GM21447 (cell line): ENCODE measurements around the gene PRRT1B.
"Not testable (repeated sequence)": the region's sequence is repeated elsewhere in the genome, so short reads cannot be mapped to it uniquely, and the experiment has no call there.

Experiments
- ATAC-seq: cut with Tn5 transposase; IDR thresholded peaks from one replicate; pipeline ENCODE4 v1.9.1; 2021; ENCODE audit not compliant: unreplicated experiment

PRRT1B gene

DNA sequence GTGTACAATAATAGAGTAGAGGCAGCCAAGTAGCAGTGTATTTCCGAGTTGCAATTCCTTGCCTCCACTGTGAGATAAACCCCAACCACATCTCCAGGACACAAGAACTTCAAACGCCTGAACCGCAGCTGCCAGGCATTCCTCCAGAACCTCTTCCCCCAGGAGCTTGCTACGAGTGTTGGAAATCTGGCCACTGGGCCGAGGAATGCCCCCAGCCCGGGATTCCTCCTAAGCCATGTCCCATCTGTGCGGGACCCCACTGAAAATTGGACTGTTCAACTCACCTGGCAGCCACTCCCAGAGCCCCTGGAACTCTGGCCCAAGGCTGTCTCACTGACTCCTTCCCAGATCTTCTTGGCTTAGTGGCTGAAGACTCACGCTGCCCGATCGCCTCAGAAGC, 3.9 kb downstream of the PRRT1B start:
- not testable (repeated sequence) for ATAC-seq

- ATAC-seq = not testable (repeated sequence)
Observed at GRCh38 chr9:131550465-131550864, 5.1 kb downstream of the PRRT1B start.

GRCh38 chr9:131552030-131552429, 6.7 kb downstream of the PRRT1B start:
- ATAC-seq = no peak

DNA sequence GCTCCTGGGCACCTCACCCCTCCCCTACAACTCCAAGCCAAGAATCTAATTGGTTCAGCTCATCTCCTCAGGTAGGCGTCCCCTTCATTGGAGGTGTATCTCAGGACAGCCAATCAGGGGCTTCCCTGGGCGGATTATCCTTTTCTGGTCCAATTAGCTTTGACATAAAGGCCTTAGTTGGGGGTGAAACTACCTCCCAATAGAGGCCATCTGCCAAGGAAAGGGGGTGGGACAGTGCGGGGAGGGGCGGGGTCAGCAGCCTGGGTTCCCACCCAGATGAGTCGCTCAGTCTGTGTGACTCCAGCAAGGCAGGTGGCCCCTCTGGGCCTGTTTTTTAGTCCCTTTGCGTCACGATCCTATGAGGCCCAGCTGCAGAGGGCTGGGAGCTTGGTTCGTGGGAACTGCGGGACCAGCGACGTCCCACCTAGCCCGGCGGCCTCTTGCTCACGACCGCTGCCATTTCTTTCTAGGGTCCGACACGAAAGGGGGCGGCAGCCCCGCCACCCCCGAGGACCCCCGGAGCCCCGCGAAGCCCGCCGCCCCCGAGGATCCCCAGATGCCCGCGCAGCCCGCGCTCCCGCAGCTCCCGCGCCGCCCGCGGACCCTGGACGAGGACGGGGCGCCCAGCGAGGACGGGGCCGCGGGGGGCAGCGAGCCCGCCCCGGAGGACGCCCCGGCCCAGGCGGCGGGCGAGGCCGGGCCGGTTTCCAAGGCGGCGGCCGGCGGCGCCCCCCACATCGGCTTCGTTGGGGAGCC, 8.9 kb downstream of the PRRT1B start:
- ATAC-seq = no peak

DNA sequence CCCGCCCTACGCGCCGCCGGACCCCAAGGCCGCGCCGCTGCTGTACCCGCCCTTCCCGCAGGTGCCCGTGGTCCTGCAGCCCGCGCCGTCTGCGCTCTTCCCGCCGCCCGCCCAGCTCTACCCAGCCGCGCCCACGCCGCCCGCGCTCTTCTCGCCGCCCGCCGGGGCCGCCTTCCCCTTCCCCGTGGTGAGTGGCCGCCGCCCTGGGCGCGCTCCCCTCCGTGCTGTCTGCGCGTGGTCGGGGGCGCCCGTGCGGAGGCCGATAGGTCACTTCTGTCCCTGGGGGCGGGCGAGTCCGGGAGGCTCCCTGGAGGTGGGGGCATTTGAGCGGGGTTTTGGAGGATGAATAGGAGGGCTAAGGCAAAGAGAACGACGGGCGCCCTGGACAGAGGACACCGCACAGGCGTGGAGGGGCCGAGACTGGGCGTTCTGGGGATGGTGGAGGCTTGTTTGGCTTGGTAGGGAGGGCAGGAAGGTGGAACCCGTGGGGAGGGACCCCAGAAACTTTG, 9.6 kb downstream of the PRRT1B start:
- ATAC-seq = no peak

GRCh38 chr9:131555841-131556673, 10.7 kb downstream of the PRRT1B start:
- ATAC-seq = no peak

DNA sequence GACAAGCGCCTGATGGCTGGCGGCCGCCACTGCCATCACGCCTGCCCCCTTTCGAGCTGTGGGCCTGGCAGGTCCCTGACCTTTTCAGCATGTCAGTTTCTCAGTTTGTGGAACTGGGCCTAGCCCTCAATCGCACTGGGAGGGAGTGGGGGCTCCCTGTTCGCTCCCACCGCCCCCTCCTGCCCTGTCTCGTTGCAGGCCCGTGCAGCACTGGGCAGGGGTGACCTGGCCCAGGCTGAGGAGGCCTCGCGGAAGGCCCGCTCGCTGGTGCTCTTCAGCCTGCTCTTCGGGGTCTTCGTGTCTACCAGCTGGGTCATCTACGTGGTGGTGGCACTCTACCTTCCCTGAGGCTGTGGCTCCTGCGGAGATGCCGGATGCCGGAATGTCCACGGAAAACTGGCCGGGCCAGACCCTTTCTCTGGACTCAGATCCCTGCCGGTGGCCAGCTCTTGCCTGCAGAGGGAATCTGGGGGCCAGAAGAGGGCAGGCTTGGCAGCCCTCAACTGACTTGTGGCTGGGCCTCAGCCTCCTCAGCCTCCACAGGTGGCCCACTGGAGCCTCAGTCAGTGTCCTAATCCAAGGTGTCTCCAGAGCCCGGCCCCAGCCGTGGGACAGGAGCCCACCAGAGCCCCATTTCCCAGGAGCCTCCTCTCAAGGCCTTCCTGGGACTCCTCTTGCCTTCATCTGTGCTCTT, 12.7 kb downstream of the PRRT1B start:
- no peak for ATAC-seq

DNA sequence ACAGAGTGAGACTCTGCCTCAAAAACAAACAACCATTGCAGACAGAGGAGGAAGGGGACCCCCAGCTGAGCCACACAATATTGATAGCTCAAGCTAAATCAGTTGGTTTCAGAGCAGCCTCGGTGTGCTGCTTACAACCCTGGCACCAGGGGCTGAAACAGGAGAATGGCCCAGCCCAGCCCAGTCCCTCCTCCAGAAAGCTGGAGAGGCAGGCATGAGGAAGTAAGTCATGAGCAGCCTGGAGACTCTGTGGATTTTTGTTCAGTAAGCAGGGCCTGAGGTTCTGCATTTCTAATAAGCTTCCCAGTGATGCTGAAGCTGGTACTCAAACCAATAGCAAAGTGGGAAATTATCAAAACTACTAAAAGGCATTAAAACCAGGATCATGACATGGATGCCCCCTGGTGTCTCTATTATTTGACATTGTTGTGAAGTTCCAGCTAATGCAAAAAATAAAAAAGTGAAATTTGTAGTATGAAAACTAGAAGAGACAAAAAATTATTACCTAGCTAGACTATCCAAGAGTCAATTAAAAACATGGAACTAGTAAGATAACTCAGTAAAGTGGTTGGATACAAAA, 14.2 kb downstream of the PRRT1B start:
- no peak for ATAC-seq

DNA sequence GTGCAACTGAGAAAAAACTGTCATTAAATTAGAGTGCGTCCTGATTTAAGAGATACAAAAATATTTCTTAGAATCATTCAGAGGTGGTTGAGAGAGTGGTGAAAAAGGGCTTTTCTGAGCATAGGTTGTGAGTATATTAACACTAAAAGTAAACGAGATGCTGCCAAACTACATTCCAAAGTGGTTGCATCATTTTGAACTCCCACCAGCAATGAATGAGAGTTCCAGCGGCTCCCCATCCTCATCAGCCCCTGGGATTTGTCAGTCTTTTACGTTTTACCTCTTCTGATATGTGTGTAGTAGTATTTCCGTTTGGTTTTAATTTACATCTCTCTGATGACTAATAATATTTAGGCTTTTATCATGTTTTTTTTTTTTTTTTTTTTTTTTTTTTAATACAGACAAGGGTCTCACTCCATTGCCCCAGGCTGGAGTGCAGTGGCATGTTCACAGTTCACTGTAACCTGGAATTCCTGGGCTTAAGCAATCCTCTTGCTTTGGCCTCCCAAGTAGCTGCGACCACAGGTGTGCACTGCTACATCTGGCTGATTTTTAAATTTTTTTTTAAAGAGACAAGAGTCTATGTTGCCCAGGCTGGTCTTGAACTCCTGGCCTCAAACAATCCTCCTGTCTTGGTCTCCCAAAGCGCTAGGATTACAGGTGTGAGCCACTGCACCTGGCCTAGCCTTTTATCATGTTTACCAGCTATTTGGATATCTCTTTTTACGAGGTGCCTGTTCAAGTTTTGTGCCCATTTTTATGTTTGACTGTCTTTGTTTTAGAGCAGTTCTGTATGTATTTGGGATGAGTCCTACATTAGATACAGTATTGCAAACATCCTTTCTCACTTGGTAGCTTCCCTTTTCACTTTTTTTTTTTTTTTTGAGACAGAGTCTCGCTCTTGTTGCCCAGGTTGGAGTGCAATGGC, 17.0 kb downstream of the PRRT1B start:
- no peak for ATAC-seq

DNA sequence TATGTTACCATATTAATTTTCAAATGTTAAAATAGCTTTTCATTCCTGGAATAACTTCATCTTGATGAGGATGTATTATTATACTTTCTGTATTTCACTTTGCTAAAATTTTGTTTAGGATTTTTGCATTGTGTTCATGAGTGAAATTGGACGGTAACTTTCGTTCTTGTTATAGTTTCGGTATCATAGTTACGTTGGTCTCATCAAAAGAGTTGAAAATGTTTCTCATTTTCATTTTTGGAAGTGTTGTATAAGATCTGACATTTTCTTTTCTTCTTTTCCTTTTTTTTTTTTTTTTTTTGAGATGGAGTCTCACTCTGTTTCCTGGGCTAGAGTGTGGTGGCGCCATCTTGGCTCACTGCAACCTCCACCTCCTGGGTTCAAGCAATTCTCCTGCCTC, 20.0 kb downstream of the PRRT1B start:
- no peak for ATAC-seq

- no peak for ATAC-seq
Observed at GRCh38 chr9:131566158-131566557, 20.8 kb downstream of the PRRT1B start.

- no peak for ATAC-seq
Observed at GRCh38 chr9:131567910-131568309, 22.6 kb downstream of the PRRT1B start.

GRCh38 chr9:131574730-131575640, 29.7 kb downstream of the PRRT1B start:
- no peak for ATAC-seq

GRCh38 chr9:131575946-131576853, 30.9 kb downstream of the PRRT1B start:
- ATAC-seq = no peak

GRCh38 chr9:131577005-131578000, 32.0 kb downstream of the PRRT1B start:
- ATAC-seq = no peak

DNA sequence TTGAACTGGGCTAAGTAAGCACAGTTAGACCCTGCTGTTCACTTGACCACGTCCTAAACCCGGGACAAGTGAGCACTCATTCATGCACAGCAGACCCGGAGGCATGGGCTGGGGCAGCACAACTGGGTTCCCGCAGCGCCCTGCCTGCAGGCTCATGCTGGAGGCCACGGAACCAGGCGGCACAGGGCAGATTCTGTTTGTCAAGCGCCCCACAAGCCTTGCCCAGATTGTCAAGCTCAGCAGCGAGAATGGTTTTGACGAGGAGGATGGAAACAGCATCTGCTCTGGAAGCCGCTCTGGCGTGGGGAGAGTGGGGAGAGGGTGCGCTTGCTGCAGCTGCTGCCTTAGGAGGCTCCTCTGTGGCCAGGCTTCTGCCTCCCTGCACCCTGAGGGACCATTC, 32.7 kb downstream of the PRRT1B start:
- no peak for ATAC-seq
